Vagina (tissue), 2 donors: ENCODE results near the gene OPRL1. TPM values are rescaled to one million over a fixed set of nuclear protein-coding genes. Genes with fewer than 3 reads are reported as not detected.

ENCODE experiments used
- DNase-seq, 2 donors: peaks; one replicate each; pipeline ENCODE4 v3.0.0-alpha.2; 2017; ENCODE audit errors: extremely low spot score in 2 of 2
- H3K27ac ChIP-seq: fragments of 200-600 bp; sonication (generic); one replicate; pipeline ENCODE4 v1.5.1; 2019
- H3K27me3 ChIP-seq: fragments of 200-600 bp; sonication (generic); one replicate; pipeline ENCODE4 v1.5.1; 2019
- H3K36me3 ChIP-seq, 2 donors: fragments of 200-600 bp; sonication (generic); one replicate each; pipeline ENCODE4 v1.5.1; 2017 to 2019
- H3K4me1 ChIP-seq: fragments of 200-600 bp; sonication (generic); one replicate; pipeline ENCODE4 v1.5.1; 2019
- H3K4me3 ChIP-seq, 2 donors: fragments of 200-600 bp; sonication (generic); 1 replicate in 1 of 2; 2 replicates in 1 of 2; pipeline ENCODE4 v1.5.1; 2016 to 2019
- H3K9me3 ChIP-seq: fragments of 200-600 bp; sonication (generic); one replicate; pipeline ENCODE4 v1.5.1; 2019
- CTCF ChIP-seq, 3 experiments: fragments of 450-650 bp in 2 of 3; fragments of 200-600 bp in 1 of 3; sonication (generic) in 1 of 3; IDR thresholded peaks; one replicate each; pipeline ENCODE4 v1.5.1; 2017 to 2019; ENCODE audit warnings: antibody characterized with exemption in 3 of 3, mild to moderate bottlenecking in 2 of 3, moderate library complexity in 2 of 3
- POLR2A ChIP-seq, 2 donors: fragments of 450-650 bp; IDR thresholded peaks; one replicate each; pipeline ENCODE4 v1.6.1; 2017; ENCODE audit warnings: antibody characterized with exemption in 2 of 2, mild to moderate bottlenecking in 2 of 2, moderate library complexity in 2 of 2
- POLR2AphosphoS5 ChIP-seq, 2 donors: sonication (generic); formaldehyde crosslinking; IDR thresholded peaks; one replicate each; pipeline ENCODE4 v1.9.0; 2017; ENCODE audit warnings: antibody characterized with exemption in 2 of 2, mild to moderate bottlenecking in 2 of 2, low read depth in 1 of 2; ENCODE audit not compliant: insufficient read depth in 1 of 2
- intact Hi-C: fragments of 100-400 bp; cut with DNase I; formaldehyde crosslinking; loops from one replicate; pipeline ENCODE4 v1.15.1; 2023
- total RNA-seq: library from RNA; depleted of rRNA; stranded (reverse); fragments of >200 nt; gene quantifications from one replicate; pipeline ENCODE4 v1.2.3, GENCODE V29; 2016

The OPRL1 gene
- total RNA-seq, 1 donor from 2014 or later, result 1.5 TPM

GRCh38 chr20:64100946-64101688 lies 21.2 kb downstream of the OPRL1 start:
- peaks cover 10% of the 10 kb centered on the region for H3K4me1 ChIP-seq
- no peak overlapping the region for H3K4me3 ChIP-seq
- TF ChIP-seq CTCF (IDR thresholded peaks at IDR 0.05), result no peak
- TF ChIP-seq POLR2A (IDR thresholded peaks at IDR 0.05), result no peak
- TF ChIP-seq POLR2AphosphoS5 (IDR thresholded peaks at IDR 0.05; ENCODE audit: insufficient read depth in 1 of 2, low read depth in 1 of 2), result no peak
- H3K27me3 ChIP-seq, result peaks cover 9% of the 10 kb centered on the region
- H3K27ac ChIP-seq, result no peak overlapping the region
- intact Hi-C loops, result no loop called here
- no peaks in the 10 kb centered on the region for H3K9me3 ChIP-seq
- no peak for DNase-seq
- no peaks in the 10 kb centered on the region for H3K36me3 ChIP-seq

DNA sequence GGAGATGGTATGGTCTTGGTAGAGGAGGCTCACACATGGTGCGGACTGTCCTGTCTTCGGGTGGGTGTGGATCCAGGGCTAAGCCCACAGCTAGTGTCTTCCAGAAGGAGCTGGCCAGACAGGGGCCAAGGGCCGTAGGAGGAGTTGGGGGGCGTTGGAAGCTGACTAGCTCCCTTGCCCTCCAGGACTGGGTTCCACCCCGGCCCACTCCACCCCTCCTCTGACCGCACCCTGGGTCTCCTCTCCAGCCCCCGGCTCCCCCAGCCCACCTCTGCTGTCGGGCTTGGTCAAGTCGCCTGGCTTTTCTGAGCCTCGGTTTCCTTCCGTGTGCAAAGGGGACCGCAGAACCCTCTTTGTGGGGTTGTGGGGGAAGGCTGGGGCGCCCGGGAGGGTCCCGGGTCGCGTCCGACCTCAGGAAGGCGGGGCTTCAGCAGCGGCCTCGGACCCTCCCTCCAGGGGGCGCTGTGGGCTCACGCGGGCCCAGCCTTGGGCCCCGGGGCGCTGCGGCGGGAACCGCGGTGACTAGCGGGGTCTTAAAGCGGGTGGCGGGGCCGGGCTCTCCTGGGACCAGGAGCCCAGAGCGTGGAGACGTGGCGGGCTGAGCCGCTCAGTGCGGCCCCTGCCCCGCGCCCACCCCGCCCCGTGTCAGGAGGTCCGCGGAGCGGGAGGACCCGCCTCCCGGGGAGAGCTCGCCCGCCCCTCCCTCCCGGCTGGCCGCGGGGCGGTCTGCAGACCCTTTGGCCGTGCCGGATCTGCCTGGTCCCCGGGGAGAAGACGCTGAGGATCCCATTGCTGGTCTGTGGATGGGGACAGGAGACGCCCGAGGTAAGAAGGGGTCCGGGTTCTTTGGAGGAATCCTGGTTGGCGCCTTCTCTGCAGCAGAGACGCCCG lies 22.1 kb downstream of the OPRL1 start:
- TF ChIP-seq CTCF (IDR thresholded peaks at IDR 0.05), result peak in 1 of 3 experiments; percentile 17
- no peak for TF ChIP-seq POLR2A (IDR thresholded peaks at IDR 0.05)
- Histone ChIP-seq H3K9me3 (no peaks in the 10 kb centered on the region), H3K4me3 (peak overlapping the region; percentile 7 to 27), H3K4me1 (peaks cover 10% of the 10 kb centered on the region), H3K27ac (no peak overlapping the region), H3K27me3 (peaks cover 9% of the 10 kb centered on the region), H3K36me3 (no peaks in the 10 kb centered on the region)
- no peak for DNase-seq
- intact Hi-C loops, result no loop called here

DNA sequence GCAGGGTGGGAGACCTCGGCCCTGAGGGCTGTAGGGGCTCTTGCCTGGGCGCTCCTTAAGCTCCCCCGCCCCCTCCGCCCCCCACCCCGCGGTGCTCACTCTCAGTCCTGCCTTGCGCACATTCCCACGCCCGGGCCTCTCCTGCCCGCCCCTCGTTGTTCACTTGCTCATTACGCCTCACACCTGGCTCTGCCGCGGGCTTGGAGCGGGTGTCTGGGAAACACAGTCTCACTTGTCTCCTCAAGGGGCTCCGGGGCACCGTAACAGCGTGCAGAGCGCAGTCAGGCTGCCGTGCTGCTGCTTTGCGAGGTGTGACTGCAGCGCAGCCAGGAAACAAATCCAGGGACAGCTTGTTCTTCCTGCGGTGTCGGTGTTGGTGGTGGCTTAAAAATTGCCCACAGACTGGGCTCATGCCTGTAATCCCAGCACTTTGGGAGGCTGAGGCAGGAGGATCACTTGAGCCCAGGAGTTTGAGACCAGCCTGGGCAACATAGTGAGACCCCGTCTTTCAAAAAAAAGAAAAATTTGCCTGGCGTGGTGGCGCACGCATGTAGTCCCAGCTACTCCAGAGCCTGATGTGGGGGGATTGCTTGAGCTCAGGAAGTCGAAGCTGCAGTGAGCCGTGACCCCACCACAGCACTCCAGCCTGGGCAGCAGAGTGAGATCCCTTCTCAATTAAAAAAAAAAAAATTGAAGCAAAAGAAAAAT lies 22.9 kb downstream of the OPRL1 start:
- Histone ChIP-seq H3K27ac (no peak overlapping the region), H3K9me3 (no peaks in the 10 kb centered on the region), H3K4me1 (peaks cover 10% of the 10 kb centered on the region), H3K36me3 (no peaks in the 10 kb centered on the region), H3K27me3 (peaks cover 9% of the 10 kb centered on the region), H3K4me3 (peak overlapping the region in 1 of 2 donors; percentile 27)
- TF ChIP-seq POLR2AphosphoS5 (IDR thresholded peaks at IDR 0.05; ENCODE audit: insufficient read depth in 1 of 2, low read depth in 1 of 2) (no peak), POLR2A (IDR thresholded peaks at IDR 0.05) (no peak), CTCF (IDR thresholded peaks at IDR 0.05) (no peak)
- DNase-seq, result no peak
- intact Hi-C loops, result no loop called here

GRCh38 chr20:64103871-64104666 lies 24.2 kb downstream of the OPRL1 start:
- no peak for DNase-seq
- Histone ChIP-seq H3K36me3 (no peaks in the 10 kb centered on the region), H3K9me3 (no peaks in the 10 kb centered on the region), H3K27me3 (peaks cover 9% of the 10 kb centered on the region), H3K4me3 (no peak overlapping the region), H3K4me1 (peaks cover 10% of the 10 kb centered on the region), H3K27ac (no peak overlapping the region)
- intact Hi-C loops, result no loop called here
- TF ChIP-seq POLR2A (IDR thresholded peaks at IDR 0.05) (no peak), POLR2AphosphoS5 (IDR thresholded peaks at IDR 0.05; ENCODE audit: insufficient read depth in 1 of 2, low read depth in 1 of 2) (no peak), CTCF (IDR thresholded peaks at IDR 0.05) (no peak)
